ENCODE measurements around the gene GRB10. TPM values are rescaled to one million over a fixed set of nuclear protein-coding genes. Genes with fewer than 3 reads are reported as not detected.
A peak's percentile ranks its signal among the peaks of the same experiment; 100 is the strongest.

Gene GRB10
- total and polyA plus RNA-seq, 2 donors (not counting 3 experiments of a cell fraction or from before 2014, with no cell fraction given): 43.7 to 240 TPM

- intact Hi-C loops (cut with micrococcal nuclease) (loop anchor here (2.0 to 5.0 kb wide), 2 partner anchors 19 to 127 kb away; no protein-coding TSS in a partner anchor), dilution Hi-C loops (cut with MboI; ENCODE audit: extremely low pct_ligation_motif_present, low sequenced_read_pairs) (no loop called here)
- ChIA-PET POLR2A (no interaction called here), CTCF (interaction anchor here (1.1 to 1.3 kb wide), 2 partner anchors 197 to 475 kb away, joined by 3 to 6 read pairs; no protein-coding TSS in a partner anchor)
- peak overlapping the region; percentile 20 for H3K9ac ChIP-seq (replicated peaks; ENCODE audit: extremely low read depth, insufficient read depth, low read length)
- no peak overlapping the region for H2AFZ ChIP-seq (ENCODE audit: low read depth, low read length)
- TF ChIP-seq CTCF (IDR thresholded peaks at IDR 0.05; ENCODE audit: extremely low read depth in 1 of 2, insufficient read depth in 1 of 2, low read depth in 1 of 2, low read length in 2 of 2) (no peak), EZH2 (IDR thresholded peaks at IDR 0.05; ENCODE audit: borderline replicate concordance, low read depth, low read length, severe bottlenecking) (no peak), JUN (IDR thresholded peaks at IDR 0.05; ENCODE audit: borderline replicate concordance, insufficient read depth, insufficient read length, low read depth) (no peak), POLR2AphosphoS5 (IDR thresholded peaks at IDR 0.05; ENCODE audit: insufficient read depth, low read depth, low read length) (no peak), POLR2A (IDR thresholded peaks at IDR 0.05; ENCODE audit: low read depth, low read length) (no peak)
- H3K27me3 ChIP-seq (ENCODE audit: control insufficient read depth in 2 of 2, insufficient read depth in 2 of 2, low read length in 2 of 2): no peaks in the 10 kb centered on the region
- peaks cover 49% of the 10 kb centered on the region for H3K4me1 ChIP-seq (ENCODE audit: control insufficient read depth, extremely low read depth, insufficient read depth, low read length)
- no peaks in the 10 kb centered on the region for H3K9me1 ChIP-seq (replicated peaks; ENCODE audit: control insufficient read depth, extremely low read depth, insufficient read depth, low read length)
- no peaks in the 10 kb centered on the region for H3K9me3 ChIP-seq (replicated peaks; ENCODE audit: control insufficient read depth, insufficient read depth, low read length)
- peaks cover 75% of the 10 kb centered on the region for H3K79me2 ChIP-seq (ENCODE audit: control insufficient read depth, insufficient read depth, low read length)
- no TSS peak for BruUV-seq (replicated peaks)
- peaks cover 12 to 31% of the 10 kb centered on the region in 2 experiments for H3K36me3 ChIP-seq (ENCODE audit: control insufficient read depth in 2 of 2, extremely low read depth in 1 of 2, insufficient read depth in 2 of 2, low read length in 2 of 2)
- H3K4me3 ChIP-seq (replicated peaks in 1 of 3; ENCODE audit: insufficient read depth in 1 of 3, low read depth in 1 of 3, low read length in 3 of 3): no peak overlapping the region
- H3K4me2 ChIP-seq (ENCODE audit: insufficient read depth, low read length): peak overlapping the region; percentile 57
- peak overlapping the region; percentile 64 for H3K27ac ChIP-seq (ENCODE audit: insufficient read depth, low read depth, low read length)
- H4K20me1 ChIP-seq (replicated peaks; ENCODE audit: control insufficient read depth, extremely low read depth, insufficient read depth, low read length): no peaks in the 10 kb centered on the region
- DNase-seq (ENCODE audit: low read depth, low spot score) (no peak), FAIRE-seq (peak; percentile 8)
Measured at GRCh38 chr7:50665403-50666123, 117.1 kb downstream of the GRB10 start.

All from endothelial cell of umbilical vein (primary cell).